ENCODE data around the gene LCE7A.

The LCE7A gene

GRCh38 chr1:152880907-152881306 lies 21.1 kb downstream of the LCE7A start:
- DNase-seq, result no peak

GRCh38 chr1:152884085-152884484 lies 24.3 kb downstream of the LCE7A start:
- DNase-seq, result no peak

GRCh38 chr1:152884506-152884905 lies 24.7 kb downstream of the LCE7A start:
- DNase-seq, result no peak

GRCh38 chr1:152884966-152885624 lies 25.3 kb downstream of the LCE7A start:
- no peak for DNase-seq

GRCh38 chr1:152886085-152886484 lies 26.3 kb downstream of the LCE7A start:
- DNase-seq, result no peak

- no peak for DNase-seq
Measured at GRCh38 chr1:152886758-152887409, 27.1 kb downstream of the LCE7A start.

- DNase-seq, result no peak
Measured at GRCh38 chr1:152888126-152888525, 28.3 kb downstream of the LCE7A start.

GRCh38 chr1:152899027-152899426 lies 39.2 kb downstream of the LCE7A start:
- no peak for DNase-seq

- no peak for DNase-seq
Measured at GRCh38 chr1:152899883-152900282, 40.1 kb downstream of the LCE7A start.

GRCh38 chr1:152901631-152902030 lies 41.8 kb downstream of the LCE7A start:
- DNase-seq, result no peak

GRCh38 chr1:152902636-152903035 lies 42.8 kb downstream of the LCE7A start:
- peak; percentile 13 for DNase-seq

- no peak for DNase-seq
Measured at GRCh38 chr1:152904688-152905440, 45.1 kb downstream of the LCE7A start.

GRCh38 chr1:152906023-152906565 lies 46.3 kb downstream of the LCE7A start:
- no peak for DNase-seq

GRCh38 chr1:152907686-152908601 lies 48.1 kb downstream of the LCE7A start, which contains the start of gene IVL:
TSS of gene IVL (plus strand) at chr1:152908546. CDS start at chr1:152909798, 1,252 bp downstream.
- DNase-seq, result no peak

- no peak for DNase-seq
Measured at GRCh38 chr1:152909206-152909605, 49.4 kb downstream of the LCE7A start.
